Fibroblast of skin of right biceps (primary cell): ENCODE measurements around the gene PXDN.
"Not testable (repeated sequence)": the region's sequence is repeated elsewhere in the genome, so short reads cannot be mapped to it uniquely, and the experiment has no call there.

ENCODE experiments used
- DNase-seq: peaks from one replicate; pipeline ENCODE4 v3.0.0-alpha.2; 2013

Gene PXDN

GRCh38 chr2:1744446-1745170 is at the start of gene PXDN:
Gene PXDN, minus strand, starts transcription at chr2:1744515. Its CDS starts 60 bp downstream, at chr2:1744455.
- DNase-seq, result peak; percentile 74

- no peak for DNase-seq
Measured at GRCh38 chr2:1793868-1794445, 49.6 kb upstream of the PXDN start.

DNA sequence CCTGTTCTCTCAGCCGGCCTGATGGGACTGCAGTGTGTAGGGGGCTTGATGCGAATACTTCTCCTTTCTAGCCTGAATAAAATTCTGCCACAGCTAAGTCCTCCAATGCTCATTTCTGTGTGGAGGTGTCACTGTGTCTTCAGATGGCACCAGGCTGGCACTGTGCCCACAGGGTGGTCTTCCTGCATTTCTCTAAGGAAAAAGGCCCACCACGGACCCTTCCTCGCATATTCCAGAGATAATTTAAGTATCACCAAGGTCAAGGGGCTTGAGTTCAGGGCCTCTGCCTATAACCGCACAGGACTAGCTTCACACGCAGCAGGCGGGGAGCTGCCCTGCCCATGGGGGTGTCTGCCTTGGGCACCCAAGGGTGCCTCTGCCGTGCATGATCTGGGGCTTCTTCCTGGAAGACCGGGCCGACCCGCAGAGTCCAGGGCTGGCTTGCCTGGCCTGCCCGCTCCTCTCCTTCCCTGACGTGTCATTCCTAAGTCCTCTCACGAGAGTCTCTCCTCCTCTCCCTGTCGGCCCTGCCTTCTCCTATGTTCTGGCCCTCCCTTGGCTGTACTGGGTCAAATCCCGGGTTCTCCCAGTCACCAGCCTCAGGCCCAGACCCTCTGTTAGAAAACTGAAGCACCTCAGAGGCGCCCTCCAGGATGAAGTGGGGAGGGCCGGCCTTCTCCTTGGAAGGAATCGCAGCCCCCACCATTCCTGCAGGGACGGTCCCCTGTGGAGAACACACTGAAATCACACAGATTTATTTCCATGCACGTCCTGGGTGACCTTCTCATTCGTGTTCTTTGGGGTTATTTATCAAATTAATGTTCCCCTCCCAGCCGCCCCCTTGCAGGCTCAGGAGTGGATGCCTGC is 48.9 kb upstream of the PXDN start:
- no peak for DNase-seq

DNA sequence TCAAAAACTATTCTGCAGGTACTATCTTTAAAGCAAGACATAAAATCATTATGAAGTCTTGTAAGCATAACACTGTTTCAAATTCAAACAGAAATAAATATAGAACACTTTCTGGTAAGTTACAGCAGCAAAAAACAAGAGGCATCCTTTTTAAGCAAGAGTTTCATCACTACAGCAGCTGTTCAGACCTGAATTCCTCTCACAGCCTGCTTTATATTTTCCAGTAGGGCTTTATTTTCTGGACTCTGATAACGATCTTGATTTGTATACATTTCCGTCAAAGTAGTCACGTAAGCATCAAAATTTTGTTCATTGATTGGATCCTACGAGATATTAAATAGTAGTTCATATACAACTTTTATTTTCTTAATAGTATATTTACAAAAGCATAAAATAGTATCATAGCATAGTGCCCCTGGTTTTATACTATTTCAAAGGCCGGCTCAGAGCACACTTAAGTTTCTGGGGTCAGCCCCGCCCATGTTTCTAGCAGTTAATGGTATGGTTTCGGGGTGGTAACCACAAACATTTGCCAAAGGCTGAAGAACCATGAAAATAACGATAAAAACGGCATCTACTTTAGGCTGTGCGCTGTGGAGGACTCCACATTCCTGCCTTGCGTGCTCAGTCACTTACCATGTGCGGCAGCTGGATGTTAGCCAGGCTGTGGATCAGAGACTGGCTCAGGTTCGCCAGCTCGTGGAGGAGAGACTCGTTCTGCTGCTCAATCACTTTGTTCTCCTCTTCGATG is 47.5 kb upstream of the PXDN start:
- DNase-seq, result peak; percentile 97

DNA sequence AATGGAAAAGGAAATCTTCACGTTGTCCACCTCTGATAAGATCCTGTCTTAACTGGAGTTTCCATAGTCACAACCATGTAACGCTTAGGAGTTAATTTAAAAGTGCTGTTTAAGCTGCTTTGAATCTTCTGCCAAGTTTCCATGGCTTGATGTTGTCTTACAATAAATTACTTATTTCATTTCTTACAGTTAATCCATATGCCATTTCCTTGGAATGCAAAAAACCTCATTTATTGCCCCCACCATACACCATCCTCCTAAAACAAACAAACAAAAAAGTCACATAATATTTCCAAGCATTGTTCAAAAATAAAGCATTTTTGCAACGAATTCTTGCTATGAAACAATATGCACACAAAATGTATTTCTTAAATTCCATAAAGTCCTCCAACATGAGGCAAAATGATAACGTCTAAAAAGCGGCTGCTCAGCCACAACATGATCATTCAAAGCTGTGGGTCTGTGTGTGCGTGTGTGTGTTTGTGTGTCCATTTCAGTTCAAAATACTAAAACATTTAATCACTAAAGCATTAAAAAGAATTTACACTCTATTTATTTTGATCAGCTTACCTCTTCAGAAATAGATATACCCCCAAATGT is 46.8 kb upstream of the PXDN start:
- DNase-seq, result peak; percentile 62

GRCh38 chr2:1790473-1790872 is 46.2 kb upstream of the PXDN start:
- DNase-seq, result no peak

DNA sequence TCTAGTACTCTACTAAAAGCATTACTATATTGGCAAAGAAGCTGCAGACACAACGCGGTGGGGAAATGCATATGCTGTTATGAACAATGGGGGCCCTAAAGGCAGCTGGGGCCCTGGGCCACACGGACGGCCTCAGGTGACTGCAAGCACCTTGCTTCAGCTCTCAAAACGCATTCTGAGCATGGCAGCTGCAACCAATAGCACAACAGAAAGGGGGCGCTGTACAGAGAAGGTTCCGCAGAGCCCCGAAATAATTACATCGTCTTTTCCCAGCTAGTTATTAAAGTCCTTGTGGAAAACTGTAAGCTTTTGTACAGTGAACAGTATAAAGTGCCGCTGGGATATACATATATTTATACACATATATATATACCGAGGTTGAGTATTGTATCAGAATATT is 45.3 kb upstream of the PXDN start:
- DNase-seq, result no peak

DNA sequence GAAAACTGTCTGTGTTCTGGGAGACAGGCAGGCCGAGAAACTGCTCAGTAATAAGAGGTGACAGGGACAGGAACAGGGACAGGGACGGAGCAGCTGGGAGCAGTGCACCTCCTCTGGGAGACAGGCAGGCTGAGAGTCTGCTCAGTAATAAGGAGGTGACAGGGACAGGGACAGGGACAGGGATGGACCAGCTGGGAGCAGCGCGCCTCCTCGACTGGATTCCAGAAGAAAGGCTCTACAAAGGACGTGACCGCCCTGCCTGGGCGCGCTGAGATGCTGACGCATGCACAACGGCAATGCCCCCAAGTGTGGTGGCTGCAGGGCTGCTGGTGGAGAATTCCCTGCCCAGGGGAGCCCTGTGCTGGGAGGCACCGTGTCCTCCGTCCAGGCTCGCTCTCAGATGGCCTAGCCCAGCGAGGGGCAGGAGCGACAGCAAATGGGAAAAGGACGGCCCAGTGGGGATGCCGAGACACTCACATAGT is 44.2 kb upstream of the PXDN start:
- DNase-seq, result no peak

DNA sequence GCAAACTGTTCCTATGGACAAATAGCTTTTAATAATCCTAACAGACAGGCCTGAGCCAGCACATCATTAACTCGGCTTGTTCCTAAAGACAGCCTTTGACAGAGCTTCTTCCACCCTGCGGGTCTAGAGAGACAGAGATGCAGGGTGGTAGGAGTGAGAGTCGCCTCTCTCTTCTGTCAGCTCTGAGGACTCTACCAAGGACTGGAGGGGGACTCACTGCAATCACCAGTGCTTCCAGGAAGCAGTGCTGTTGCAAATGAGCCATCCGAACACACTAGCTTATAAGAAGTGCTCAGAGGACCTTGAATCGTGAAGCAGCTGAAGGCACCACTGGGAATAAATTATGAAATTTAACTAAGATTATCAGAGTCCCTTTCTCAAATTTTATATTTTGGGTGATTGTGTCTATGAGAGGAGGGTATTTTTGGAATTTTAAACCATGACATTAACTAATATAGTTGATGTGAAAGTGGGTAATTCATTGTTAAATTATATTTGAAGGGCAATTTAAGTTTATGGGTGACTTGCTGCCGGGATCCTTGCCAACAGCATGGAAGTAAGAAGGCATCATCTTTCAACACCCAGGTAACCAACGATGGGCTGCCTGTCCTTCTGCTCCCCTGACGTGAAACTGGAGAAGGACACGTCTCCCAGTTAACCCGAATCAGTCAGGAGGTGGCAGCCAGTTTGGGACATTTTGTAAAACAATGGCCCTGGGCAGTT is 43.6 kb upstream of the PXDN start:
- no peak for DNase-seq

DNA sequence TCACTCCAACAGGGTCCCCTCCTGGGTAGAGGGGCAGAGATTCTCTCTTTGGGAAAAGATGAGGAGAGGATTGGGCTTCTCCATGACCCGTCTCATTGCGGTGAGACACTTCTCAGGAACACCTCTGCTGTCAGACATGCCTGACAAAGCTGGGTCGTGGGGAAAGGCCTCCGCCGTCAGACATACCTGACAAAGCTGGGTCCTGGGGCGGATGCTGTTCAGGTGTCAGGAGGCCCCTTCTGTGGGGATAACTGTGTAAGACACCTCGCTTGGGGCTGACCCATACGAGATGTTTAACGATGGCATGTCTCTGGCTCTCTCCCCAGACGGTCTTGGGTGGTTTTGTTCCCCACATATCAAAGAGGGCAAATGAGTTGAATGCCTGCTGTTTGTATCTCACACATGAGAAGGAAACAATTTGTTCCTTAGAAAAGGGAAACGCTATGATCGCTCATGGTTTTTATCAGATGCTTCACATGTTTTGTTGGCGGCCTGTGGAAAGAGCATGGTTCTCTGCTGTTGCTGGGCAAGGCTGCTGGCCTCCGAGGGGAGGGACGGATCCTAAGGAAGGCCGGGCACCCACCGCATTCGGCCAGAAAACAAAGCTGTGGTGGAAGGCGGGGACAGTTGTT is 40.8 kb upstream of the PXDN start:
- DNase-seq, result no peak

DNA sequence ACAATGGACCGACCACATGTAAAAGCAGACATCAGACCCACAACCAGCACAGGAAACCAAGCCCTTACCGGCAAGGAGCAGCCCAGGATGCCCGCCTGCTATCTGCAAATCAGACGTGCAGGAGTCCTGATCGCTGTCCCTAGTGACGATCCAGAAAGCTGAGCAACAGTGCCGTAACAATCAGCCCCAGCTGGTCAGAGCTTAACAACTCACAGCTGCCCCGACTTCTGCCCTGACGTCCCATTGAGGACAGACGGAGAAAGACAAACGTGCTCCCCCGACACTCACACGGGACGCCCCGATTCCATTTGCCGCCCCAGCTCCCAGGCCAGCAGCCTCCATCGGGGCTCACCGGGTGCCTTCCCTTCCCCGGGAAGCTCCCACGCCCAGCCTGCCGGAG is 39.8 kb upstream of the PXDN start:
- no peak for DNase-seq

GRCh38 chr2:1782514-1782913 is 38.2 kb upstream of the PXDN start:
- no peak for DNase-seq

DNA sequence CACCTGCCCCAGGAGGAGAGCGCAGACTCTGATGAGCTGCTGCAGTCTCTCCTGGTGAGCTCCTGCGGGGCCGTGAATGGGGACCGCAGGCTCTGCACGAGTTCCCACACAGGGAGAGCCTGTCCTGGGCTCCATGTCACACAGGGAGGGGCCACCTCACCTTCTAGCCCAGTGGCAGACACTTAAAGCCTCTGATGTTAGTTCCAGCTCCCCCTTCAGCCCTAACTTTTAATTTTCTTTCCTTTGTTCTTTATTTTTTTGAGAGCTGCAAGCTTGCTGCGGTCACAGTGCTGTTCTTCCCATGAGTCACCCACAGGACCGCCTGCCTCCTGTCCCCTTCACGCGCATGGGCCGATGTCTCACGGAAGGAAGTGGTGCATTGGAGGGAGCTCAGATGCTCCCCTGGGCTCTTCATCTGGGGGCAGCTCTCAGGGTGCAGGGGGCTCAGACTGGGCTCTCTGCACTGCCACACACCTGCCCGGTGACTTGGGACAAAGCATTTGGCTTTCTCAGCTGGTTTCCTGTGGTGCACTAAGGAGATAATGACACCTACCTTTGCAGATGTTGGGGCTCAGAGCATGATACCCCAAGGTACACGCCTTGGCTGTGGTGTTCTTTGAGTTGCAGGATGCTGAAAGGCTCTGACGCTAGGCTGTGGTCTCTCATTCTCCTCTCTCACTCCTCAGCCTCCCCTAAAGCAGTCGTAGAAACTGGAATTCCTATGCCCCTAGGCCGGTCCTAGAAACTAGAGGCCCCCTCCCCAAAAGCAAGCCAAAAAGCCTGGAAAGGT is 37.2 kb upstream of the PXDN start:
- peak; percentile 42 for DNase-seq

GRCh38 chr2:1780693-1781092 is 36.4 kb upstream of the PXDN start:
- DNase-seq, result no peak

DNA sequence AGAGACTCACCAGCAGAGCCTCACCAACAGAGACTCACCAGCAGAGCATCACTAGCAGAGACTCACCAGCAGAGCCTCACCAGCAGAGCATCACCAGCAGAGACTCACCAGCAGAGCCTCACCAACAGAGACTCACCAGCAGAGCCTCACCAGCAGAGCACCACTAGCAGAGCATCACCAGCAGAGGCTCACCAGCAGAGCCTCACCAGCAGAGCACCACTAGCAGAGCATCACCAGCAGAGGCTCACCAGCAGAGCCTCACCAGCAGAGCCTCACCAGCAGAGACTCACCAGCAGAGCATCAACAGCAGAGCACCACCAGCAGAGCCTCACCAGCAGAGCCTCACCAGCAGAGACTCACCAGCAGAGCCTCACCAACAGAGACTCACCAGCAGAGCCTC is 35.7 kb upstream of the PXDN start:
- DNase-seq, result not testable (repeated sequence)

DNA sequence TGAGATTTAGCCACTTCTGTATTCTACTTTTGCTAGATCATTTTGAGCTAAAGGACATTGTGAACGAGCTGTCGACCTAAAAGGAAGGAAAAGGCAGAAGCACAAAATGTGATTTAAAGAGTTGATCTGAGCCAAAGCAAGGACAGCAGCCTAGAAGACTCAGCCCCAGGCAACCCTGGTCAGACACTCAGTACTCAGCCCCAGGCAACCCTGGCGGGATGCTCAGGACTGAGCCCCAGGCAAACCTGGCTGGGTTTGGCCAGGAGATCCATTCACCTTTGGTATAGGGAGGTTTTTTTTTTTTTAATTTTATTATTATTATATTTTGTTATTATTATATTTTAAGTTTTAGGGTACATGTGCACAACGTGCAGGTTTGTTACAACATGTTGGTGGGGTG is 34.3 kb upstream of the PXDN start:
- no peak for DNase-seq

DNA sequence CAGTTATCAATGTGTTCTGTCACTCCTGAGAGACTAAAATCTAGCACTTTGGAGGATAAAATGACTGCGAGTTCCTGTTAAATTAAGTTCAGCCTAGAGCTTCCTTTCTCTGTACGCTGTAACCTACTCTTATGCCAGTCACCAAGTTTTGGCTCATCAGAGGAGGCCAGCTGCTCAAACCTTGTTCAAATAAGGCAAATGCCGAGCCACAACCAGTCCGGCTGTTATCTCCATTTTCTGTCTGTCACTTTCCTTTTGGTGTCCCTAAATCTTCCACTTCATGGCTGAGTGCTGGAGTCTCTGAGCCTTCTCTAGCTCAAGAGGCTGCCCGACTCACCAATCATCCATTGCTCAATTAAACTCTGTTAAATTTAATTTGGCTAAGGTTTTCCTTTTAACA is 33.5 kb upstream of the PXDN start:
- DNase-seq, result no peak

DNA sequence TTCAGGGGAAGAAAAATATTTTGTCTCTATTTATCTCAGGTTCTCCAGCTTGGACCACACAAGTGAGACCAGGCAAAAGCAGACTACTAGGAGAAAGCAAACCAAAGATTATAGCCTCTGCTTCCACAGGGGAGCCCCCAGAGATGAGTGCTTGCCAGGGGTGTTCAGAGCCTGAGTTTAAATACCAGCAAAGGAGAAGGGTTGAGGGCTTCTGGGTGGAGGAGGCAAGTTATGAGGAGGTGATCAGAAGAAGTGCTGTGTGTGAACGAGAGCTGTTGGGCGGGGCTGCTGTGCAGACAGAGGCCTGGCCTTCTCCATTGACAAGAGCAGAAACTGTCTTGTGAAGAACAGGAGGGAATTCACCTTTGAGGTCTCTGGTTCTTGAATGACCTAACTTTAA is 32.8 kb upstream of the PXDN start:
- DNase-seq, result no peak

GRCh38 chr2:1775511-1776035 is 31.3 kb upstream of the PXDN start:
- DNase-seq, result no peak

DNA sequence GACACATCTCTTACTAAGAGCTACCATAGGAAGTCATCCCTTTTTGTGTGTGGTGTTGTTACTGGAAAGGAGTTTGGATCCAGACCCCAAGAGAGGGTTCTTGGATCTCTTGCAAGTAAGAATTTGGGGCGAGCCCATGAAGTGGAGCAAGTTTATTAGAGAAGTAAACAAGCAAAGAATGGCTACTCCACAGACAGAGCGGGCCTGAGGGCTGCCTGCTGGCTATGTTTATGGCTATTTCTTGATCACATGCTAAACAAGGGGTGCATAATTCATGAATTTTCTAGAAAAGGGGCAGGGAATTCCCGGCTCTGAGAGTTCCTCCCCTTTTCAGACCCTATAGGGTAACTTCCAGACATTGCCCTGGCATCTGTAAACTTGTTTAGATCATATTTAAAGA is 30.6 kb upstream of the PXDN start:
- no peak for DNase-seq
